Stomach (tissue), 9 donors: Measurements from ENCODE around the gene CLRN3. TPM values are rescaled to one million over a fixed set of nuclear protein-coding genes. Genes with fewer than 3 reads are reported as not detected.

ENCODE experiments used
- DNase-seq, 2 donors: peaks; one replicate each; pipeline versions ENCODE4 v3.0.0 to v3.0.0-alpha.2; 2013 to 2019
- H3K27ac ChIP-seq, 5 donors: fragments of 200-600 bp in 4 of 5; sonication (generic) in 4 of 5; one replicate each; pipeline ENCODE4 v1.5.1; 2013 to 2019; ENCODE audit warnings: mild to moderate bottlenecking in 1 of 5, moderate library complexity in 1 of 5
- H3K27me3 ChIP-seq, 3 donors: fragments of 200-600 bp; sonication (generic); one replicate each; pipeline ENCODE4 v1.5.1; 2017 to 2019; ENCODE audit warnings: mixed run types in 1 of 3
- H3K36me3 ChIP-seq, 4 donors: fragments of 200-600 bp; sonication (generic); 1 replicate in 3 of 4; 2 replicates in 1 of 4; pipeline ENCODE4 v1.5.1; 2016 to 2019
- H3K4me1 ChIP-seq, 4 donors: fragments of 200-600 bp; sonication (generic); one replicate each; pipeline ENCODE4 v1.5.1; 2016 to 2019
- H3K4me3 ChIP-seq, 4 donors: fragments of 200-600 bp; sonication (generic) in 3 of 4; one replicate each; pipeline ENCODE4 v1.5.1; 2016 to 2019; ENCODE audit warnings: mild to moderate bottlenecking in 1 of 4
- H3K9me3 ChIP-seq, 4 donors: fragments of 200-600 bp; sonication (generic); one replicate each; pipeline ENCODE4 v1.5.1; 2016 to 2019
- EP300 ChIP-seq: sonication (generic); formaldehyde crosslinking; IDR thresholded peaks from one replicate; pipeline ENCODE4 v1.6.1; 2017; ENCODE audit warnings: antibody characterized with exemption
- POLR2A ChIP-seq, 4 donors: fragments of 450-650 bp; IDR thresholded peaks; one replicate each; pipeline ENCODE4 v1.6.1; 2016; ENCODE audit warnings: antibody characterized with exemption in 4 of 4, control low read depth in 2 of 4, mild to moderate bottlenecking in 1 of 4, moderate library complexity in 1 of 4
- POLR2AphosphoS5 ChIP-seq, 3 donors: sonication (generic); formaldehyde crosslinking; IDR thresholded peaks; one replicate each; pipeline ENCODE4 v1.6.1; 2016; ENCODE audit warnings: antibody characterized with exemption in 3 of 3
- WGBS, 5 donors: extraction: QIAGEN DNeasy Blood & Tissue Kit in 3 of 5; methylation state at CpG; one replicate each; pipeline versions ENCODE4 v1.1.5 to v1.1.7; 2013 to 2018; 5-methylcytosine and 5-hydroxymethylcytosine counted together
- intact Hi-C: fragments of 100-400 bp; cut with DNase I; formaldehyde crosslinking; loops from one replicate; pipeline ENCODE4 v1.15.1; 2023; ENCODE audit warnings: low total_unique reads
- polyA plus RNA-seq, 3 donors: library from polyadenylated mRNA; stranded (reverse); fragments of 200-250 nt; gene quantifications; one replicate each; pipeline ENCODE4 v1.2.3, GENCODE V29; 2013
- total RNA-seq, 5 donors: library from RNA; depleted of rRNA; stranded (reverse); fragments of >200 nt; gene quantifications; one replicate each; pipeline versions ENCODE4 v1.1.0 to v1.2.3, GENCODE V29; 2014 to 2016
- TF ChIP-seq, protein P1 (sequence below), 7 experiments: fragments of 450-650 bp in 4 of 7; fragments of 200-600 bp in 3 of 7; sonication (generic) in 3 of 7; IDR thresholded peaks; one replicate each; pipeline ENCODE4 v1.5.1; 2016 to 2019; ENCODE audit warnings: antibody characterized with exemption in 7 of 7, control low read depth in 2 of 7, mild to moderate bottlenecking in 1 of 7
- donor health status: healthy with polysubstance abuse.
- donor health status: Bipolar disorder and iron deficiency.
- donor health status: healthy.

CLRN3 gene
- total and polyA plus RNA-seq, 8 donors: 0.25 to 15.4 (median 1.7) TPM; not detected in 5

DNA sequence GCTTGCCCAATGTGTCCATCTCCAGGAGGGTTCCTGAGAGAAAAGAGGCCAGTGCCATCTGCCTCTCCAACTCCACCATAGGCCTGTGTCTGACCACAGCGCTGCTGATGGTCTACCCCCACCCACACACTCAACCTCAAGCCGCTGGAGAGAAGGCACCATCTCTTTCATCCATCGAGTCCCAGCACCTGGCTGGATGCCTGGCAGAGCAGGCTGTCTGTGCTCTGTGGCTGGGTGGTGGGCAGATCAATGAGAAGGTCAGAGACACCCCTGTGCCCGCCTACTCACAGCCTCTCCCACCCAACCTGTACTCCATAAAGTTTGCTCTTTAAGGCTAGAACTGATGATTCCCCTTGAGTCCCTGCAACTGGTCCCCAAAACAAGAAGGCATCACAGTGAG, 58.0 kb downstream of the CLRN3 start:
- TF ChIP-seq, protein P1, sequence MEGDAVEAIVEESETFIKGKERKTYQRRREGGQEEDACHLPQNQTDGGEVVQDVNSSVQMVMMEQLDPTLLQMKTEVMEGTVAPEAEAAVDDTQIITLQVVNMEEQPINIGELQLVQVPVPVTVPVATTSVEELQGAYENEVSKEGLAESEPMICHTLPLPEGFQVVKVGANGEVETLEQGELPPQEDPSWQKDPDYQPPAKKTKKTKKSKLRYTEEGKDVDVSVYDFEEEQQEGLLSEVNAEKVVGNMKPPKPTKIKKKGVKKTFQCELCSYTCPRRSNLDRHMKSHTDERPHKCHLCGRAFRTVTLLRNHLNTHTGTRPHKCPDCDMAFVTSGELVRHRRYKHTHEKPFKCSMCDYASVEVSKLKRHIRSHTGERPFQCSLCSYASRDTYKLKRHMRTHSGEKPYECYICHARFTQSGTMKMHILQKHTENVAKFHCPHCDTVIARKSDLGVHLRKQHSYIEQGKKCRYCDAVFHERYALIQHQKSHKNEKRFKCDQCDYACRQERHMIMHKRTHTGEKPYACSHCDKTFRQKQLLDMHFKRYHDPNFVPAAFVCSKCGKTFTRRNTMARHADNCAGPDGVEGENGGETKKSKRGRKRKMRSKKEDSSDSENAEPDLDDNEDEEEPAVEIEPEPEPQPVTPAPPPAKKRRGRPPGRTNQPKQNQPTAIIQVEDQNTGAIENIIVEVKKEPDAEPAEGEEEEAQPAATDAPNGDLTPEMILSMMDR (IDR thresholded peaks at IDR 0.05): no peak
- no peak for TF ChIP-seq EP300
- H3K36me3 ChIP-seq: no peaks in the 10 kb centered on the region
- no peak overlapping the region for H3K4me3 ChIP-seq
- peaks cover 0 to 20% (median 0%) of the 10 kb centered on the region in 3 donors for H3K27me3 ChIP-seq
- H3K4me1 ChIP-seq: no peaks in the 10 kb centered on the region
- WGBS, 5 donors: 69 to 86% (median 79%) methylated on average over 4 of the region's 4 CpGs
- no peak overlapping the region for H3K27ac ChIP-seq
- H3K9me3 ChIP-seq: peaks cover 0 to 3% (median 0%) of the 10 kb centered on the region in 4 donors
- intact Hi-C loops: no loop called here
- no peak for DNase-seq

DNA sequence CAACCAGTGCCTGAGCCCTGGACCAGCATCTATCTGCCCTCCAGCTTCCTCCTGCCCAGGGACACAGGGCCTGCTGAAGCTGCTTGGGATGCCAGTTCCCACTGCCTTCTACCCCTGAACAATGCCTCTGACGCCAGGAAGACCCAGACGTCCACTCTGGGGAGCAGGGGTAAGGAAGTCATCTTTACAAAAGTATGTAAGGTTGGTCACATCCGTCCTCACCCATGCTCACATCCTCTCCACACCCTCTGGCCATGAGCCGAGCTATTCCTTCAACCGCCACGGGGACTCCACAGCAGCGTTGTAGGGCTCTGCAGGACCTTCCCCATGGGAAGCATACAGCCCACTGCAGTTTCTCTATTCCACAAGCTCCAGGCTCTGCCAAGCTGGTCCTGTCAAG, 58.5 kb downstream of the CLRN3 start:
- Histone ChIP-seq H3K36me3 (no peaks in the 10 kb centered on the region), H3K27ac (no peak overlapping the region), H3K9me3 (peaks cover 0 to 3% (median 0%) of the 10 kb centered on the region in 4 donors), H3K27me3 (peaks cover 0 to 20% (median 0%) of the 10 kb centered on the region in 3 donors), H3K4me1 (no peaks in the 10 kb centered on the region), H3K4me3 (no peak overlapping the region)
- TF ChIP-seq, protein P1 (IDR thresholded peaks at IDR 0.05): no peak
- WGBS, 5 donors: 73 to 91% (median 80%) methylated on average over 4 to 7 of the region's 7 CpGs
- intact Hi-C loops: no loop called here
- DNase-seq: peak in 1 of 2 donors; percentile 16

DNA sequence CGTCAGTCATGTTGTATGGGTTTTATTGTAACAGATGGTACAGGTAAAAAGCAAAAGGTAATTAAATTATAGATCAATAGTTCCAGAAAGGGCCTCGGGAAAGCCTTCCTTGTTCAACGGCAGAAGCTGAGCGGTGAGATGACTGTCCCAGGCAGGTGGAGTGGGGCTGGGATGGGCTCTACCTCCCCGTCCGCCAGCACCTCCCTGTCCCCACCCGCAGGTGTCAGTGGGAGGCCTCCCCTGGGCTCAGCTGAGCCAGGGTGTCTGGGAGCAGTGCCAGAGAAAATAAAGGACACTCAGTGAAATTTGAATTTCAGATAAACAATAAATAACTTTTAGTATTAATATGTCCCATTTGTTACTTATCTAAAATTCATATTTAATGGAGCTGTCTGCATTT, 58.9 kb downstream of the CLRN3 start:
- no peak overlapping the region for H3K4me3 ChIP-seq
- H3K9me3 ChIP-seq: peaks cover 0 to 3% (median 0%) of the 10 kb centered on the region in 4 donors
- intact Hi-C loops: no loop called here
- WGBS, 5 donors: 57 to 74% (median 70%) methylated on average over 7 of the region's 7 CpGs
- H3K36me3 ChIP-seq: no peaks in the 10 kb centered on the region
- no peaks in the 10 kb centered on the region for H3K4me1 ChIP-seq
- TF ChIP-seq, protein P1 (IDR thresholded peaks at IDR 0.05): no peak
- TF ChIP-seq EP300: no peak
- no peak for TF ChIP-seq POLR2AphosphoS5 (IDR thresholded peaks at IDR 0.05)
- TF ChIP-seq POLR2A (IDR thresholded peaks at IDR 0.05): no peak
- DNase-seq: no peak
- peaks cover 0 to 20% (median 0%) of the 10 kb centered on the region in 3 donors for H3K27me3 ChIP-seq
- H3K27ac ChIP-seq: no peak overlapping the region

DNA sequence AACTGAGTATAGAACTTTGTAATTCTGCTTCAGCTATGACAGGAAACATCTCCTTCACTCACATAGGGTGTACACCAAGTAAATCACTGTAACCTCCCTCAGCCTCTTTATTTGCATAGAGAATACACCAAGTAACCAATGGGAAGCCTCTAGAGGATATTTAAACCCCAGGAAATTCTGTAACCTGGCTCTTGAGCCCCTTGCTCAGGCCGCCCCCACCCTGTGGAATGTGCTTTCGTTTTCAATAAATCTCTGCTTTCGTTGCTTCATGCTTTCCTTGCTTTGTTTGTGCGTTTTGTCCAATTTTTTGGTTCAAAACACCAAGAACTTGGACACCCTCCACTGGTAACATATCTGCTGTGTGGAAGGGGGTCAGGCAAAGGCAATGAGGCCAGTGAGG, 60.2 kb downstream of the CLRN3 start:
- no peaks in the 10 kb centered on the region for H3K9me3 ChIP-seq
- no peak overlapping the region for H3K4me3 ChIP-seq
- 31 to 51% (median 44%) methylated on average over 4 of the region's 4 CpGs for WGBS, 5 donors
- H3K27ac ChIP-seq: no peak overlapping the region
- intact Hi-C loops: no loop called here
- peak in 1 of 2 donors; percentile 41 for DNase-seq
- H3K4me1 ChIP-seq: no peaks in the 10 kb centered on the region
- TF ChIP-seq EP300 (no peak), POLR2A (IDR thresholded peaks at IDR 0.05) (no peak), POLR2AphosphoS5 (IDR thresholded peaks at IDR 0.05) (no peak)
- TF ChIP-seq, protein P1 (IDR thresholded peaks at IDR 0.05): no peak
- peaks cover 0 to 20% (median 0%) of the 10 kb centered on the region in 3 donors for H3K27me3 ChIP-seq
- H3K36me3 ChIP-seq: no peaks in the 10 kb centered on the region
